ENCODE results near the gene ABLIM3.

The ABLIM3 gene

DNA sequence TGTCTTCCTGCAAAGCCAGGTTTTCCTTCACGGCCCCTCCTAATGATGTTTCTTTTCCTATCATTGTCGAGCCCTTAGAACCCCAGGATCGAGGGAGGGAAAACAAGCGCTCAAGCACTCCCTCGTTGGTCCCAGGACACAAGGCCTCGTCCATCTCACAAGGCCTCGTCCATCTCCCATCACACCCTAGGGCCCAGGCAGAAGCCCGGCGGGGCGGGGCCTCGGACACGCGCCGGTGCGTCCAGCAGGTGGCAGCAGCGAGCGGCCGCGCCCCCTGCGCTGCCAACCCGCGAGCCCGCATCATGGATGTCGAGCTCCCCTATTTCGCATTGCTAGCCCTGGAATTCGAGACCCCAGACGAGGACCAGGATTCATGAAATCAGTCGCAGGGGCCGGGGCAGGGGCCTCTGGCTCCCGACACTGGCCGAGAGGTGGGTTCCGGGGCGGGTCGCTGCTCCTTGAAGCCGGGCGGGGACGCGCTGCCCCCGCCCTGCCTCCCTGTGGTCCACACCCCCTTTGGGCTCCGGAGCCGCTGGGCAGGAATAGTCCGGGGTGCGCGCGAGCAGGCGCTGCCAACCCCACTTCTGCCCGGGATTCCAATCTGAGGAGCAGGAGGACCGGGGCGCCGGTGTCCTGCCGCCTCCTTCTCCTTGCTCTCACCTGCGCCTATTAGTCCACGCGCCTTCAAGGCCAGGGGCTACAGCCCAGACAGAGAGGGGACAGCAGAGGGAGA lies at the start of gene ABLIM3:
Gene ABLIM3 (plus strand): TSS at position 270 of the 733 bp plus-strand sequence. CDS start 603 bp downstream, outside the sequence.
- DNase-seq (ENCODE audit: low spot score), result peak; percentile 86

GRCh38 chr5:149093625-149094024 lies 47.7 kb upstream of the ABLIM3 start:
- DNase-seq (ENCODE audit: low spot score), result no peak

GRCh38 chr5:149094996-149095395 lies 46.3 kb upstream of the ABLIM3 start:
- DNase-seq (ENCODE audit: low spot score), result no peak

- DNase-seq (ENCODE audit: low spot score), result no peak
These were observed 41.4 kb upstream of the ABLIM3 start for GRCh38 chr5:149099920-149100319.

GRCh38 chr5:149100331-149100730 lies 41.0 kb upstream of the ABLIM3 start:
- DNase-seq (ENCODE audit: low spot score), result no peak

DNA sequence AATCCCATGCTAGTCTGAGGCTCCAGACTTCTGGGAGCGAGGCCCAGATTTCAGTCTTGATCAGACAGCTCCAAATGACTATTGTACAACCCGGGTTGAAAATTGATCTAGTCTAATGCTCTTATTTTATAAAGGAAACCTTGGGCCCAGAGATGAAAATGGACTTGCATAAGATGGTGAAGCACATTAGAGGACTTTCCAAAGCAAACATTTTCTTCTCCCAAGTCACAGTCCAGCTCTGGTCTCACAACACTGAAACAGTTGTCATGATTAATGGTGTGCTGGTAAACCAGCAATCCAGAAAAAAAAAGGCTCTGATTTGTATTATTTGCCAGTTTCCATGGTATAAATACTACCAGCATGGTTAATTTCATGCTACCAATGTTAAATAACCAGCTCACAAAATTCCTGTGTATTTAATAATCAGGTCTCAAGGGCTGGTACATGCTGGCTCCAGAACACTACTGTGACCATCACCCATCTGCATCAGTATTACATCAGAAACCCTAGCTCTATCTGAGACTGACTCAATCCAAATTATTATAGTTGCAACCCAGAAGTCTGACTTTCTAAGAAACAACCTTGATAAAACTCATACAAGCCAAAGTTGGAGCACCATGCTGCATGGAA lies 32.5 kb upstream of the ABLIM3 start:
- DNase-seq (ENCODE audit: low spot score), result no peak

DNA sequence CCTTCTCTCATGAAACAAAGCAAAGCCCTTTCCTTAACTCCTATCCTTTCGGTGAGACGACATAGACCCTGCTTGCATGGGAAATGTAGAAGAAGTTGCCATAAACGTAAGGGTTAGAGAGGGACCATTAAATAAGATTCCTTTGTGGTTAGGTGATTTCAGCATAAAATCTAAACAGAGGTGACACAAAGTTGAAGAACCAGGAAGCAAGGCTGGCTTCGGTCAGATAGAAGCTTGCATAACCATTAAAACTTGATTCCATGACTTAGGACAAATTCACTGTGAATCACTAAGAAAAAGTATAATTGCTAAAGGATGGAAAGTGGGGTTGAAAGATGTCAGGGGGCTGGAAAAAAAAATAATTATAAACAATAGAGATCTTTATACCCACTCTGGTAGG lies 30.9 kb upstream of the ABLIM3 start:
- DNase-seq (ENCODE audit: low spot score), result no peak

DNA sequence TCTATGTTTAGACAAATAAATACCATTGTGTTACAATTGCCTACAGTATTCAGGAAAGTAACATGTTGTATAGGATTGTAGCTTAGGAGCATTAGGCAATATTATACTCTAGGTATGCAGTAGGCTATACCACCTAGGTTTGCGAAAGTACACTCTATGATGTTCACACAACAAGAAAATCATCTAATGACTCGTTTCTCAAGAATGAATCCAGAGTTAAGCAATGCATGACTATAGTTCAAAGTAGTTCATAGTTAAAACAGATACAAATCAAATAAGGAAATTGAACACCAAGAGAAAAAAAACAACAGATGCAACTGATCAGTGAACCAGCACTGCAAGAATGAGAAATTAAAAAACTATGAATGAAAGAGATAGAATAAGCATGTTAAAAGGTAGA lies 27.6 kb upstream of the ABLIM3 start:
- DNase-seq (ENCODE audit: low spot score), result no peak

- peak; percentile 74 for DNase-seq (ENCODE audit: low spot score)
These were observed 26.6 kb upstream of the ABLIM3 start for GRCh38 chr5:149114403-149115312.

DNA sequence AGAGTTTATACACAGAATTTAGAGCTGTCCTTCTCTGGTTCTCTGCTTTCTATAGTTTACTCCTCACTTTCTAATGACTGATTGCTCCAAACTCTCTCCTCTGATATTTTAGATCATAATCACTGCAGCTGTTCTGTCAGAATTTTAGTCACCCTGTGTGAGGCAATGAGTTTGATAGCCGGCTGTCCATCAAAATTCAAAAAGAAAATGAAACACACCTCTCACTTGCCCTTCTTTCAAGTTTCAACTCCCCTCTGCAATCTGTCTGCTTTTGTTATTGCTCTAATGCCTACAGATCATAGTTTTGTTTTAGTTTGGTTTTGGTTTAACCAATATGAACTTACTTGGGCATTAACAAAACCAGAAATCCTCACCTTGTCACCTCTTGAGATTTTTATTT lies 23.3 kb upstream of the ABLIM3 start:
- DNase-seq (ENCODE audit: low spot score), result no peak

GRCh38 chr5:149118463-149118862 lies 22.8 kb upstream of the ABLIM3 start:
- DNase-seq (ENCODE audit: low spot score), result no peak

DNA sequence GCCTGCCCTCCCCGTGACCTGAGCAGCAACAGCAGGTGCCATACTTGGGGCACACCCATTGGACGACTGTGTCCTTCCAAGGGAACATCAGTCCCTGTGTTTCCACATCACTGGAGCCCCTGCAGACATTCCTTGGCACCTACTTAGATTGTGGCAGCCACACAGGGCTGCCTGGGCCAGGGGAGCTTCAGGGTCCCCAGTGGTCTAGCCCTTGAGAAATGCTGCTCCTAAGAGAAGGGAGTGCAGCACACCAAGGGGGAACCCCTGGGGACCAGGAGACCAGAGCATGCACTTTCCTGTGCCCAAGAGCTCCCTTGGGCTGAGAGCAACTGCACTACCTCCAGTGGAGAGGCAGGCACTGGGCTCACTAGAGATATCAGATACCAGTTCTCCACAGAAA lies 20.1 kb upstream of the ABLIM3 start:
- DNase-seq (ENCODE audit: low spot score), result no peak

DNA sequence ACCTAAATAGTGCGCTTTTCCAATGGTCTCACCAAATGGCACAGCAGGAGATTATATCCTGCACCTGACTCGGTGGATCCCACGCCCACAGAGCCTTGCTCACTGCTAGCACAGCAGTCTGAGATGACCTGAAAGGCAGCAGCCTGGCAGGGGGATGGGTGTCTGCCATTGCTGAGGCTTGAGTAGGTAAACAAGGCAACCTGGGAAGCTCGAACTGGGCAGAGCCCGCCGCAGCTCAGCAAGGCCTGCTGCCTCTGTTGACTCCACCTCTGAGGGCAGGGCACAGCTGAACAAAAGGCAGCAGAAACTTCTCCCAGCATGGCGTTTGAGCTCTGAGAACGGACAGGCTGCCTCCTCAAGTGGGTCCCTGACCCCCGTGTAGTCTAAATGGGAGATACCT lies 18.1 kb upstream of the ABLIM3 start:
- DNase-seq (ENCODE audit: low spot score), result no peak

DNA sequence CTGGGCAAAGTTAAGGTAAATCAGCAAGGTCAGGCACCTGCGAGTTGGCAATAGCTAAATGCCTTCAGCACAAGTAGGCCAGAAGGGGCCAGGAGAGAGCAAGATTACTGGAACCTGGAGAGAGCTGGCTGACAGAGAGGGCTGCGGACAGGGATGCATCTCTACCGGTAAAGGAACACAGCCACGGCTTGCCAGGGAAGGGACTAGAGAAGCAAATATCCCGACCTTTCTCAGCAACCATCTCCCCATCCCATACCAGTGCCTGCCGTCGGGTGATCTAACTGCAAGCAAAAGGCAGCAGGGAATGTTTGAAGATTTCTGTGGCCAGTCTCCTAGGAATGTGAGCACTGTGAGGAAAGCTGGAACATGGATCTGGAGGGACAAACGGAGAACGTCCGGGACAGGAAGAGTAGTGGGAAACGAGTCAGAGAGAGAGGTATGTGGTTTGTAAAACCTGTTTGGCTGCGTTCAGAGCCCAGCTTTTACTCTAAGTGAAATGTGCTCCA lies 15.9 kb upstream of the ABLIM3 start:
- no peak for DNase-seq (ENCODE audit: low spot score)

GRCh38 chr5:149126906-149127305 lies 14.4 kb upstream of the ABLIM3 start:
- no peak for DNase-seq (ENCODE audit: low spot score)

GRCh38 chr5:149127394-149127955 lies 13.8 kb upstream of the ABLIM3 start:
- DNase-seq (ENCODE audit: low spot score), result no peak

DNA sequence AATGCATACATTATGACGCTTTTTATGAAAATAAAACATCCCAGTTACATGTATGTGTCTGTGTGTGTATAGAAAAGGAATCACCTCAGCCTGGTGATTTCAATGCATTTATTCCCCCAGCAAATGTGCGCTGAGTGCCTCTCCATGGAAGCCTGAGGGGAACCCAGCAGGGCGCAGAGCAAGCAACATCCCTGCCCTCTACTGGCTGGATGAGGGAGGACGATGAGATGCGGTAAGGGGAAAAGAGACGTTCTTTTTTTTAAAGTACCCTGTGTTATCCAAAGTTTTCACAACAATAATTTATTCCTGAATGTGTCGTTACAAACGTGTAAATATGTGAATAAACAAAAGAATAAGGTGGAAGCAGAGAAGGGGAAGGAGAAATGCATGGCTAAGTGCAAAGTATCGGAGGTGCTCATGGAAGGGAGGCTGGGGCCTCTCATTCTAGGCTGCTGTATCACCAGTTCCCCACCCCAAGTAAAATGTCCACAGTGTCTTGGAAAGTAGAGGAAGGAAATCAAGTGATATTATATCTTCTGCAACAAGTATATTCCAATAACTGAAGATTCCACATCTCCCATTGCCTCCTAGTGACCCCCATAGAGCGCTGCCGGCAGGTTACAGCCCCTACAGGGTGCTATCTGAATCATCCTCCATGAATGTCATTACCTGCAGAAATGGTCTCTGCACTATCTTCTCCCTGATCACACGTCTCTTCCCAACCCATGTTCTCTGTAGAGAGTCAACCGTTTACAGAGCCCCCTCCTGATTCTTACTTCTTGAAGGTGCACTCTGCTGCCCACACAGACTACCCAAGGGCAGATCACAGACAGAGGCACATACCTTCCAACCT lies 13.0 kb upstream of the ABLIM3 start:
- DNase-seq (ENCODE audit: low spot score), result peak; percentile 56

DNA sequence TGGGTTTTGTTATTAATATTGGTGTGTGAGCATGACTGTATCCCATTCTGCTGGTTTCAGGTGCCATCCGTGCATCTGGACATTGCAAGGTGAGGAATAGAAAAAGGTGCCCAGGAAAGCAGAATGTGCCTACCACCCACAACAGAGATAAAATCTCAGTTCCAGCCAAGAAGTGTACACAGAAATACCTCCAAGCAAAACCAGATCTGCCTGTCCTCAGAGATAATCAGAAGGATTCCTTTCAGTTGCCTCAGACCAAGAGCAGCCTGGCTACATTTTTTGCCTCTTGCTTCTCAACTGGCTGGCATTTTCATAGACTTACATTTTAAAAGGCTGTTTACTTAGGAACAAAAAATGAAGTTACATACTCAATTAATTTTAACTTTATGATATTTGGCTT lies 12.1 kb upstream of the ABLIM3 start:
- no peak for DNase-seq (ENCODE audit: low spot score)

- no peak for DNase-seq (ENCODE audit: low spot score)
These were observed 11.0 kb upstream of the ABLIM3 start for GRCh38 chr5:149130121-149130914.

DNA sequence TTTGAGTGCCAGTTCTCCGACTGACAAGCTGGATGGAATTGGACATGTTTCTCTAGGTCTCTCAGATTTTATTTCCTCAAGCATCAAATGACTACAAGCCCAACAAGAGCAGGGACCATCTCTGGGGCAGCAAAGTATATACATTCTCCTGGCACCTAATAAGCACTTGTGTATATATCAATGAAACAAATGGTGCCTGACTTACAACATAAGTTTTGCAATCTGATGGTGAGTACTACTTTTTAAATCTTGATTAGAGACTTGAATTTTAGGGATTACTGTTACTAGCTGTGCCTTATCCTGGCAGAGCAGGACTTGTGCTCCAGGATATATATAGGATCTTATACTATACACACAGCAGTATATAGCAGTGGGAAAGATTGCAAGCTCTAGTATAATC lies 8.8 kb upstream of the ABLIM3 start:
- DNase-seq (ENCODE audit: low spot score), result no peak

Measured in ecto neural progenitor cell (in vitro differentiated cells).